H9 (cell line): ENCODE data around the gene NRN1L. TPM values are rescaled to one million over a fixed set of nuclear protein-coding genes. Genes with fewer than 3 reads are reported as not detected.

Source experiments
- DNase-seq: peaks from one replicate; pipeline ENCODE4 v3.0.0-alpha.2; 2017
- H2AFZ ChIP-seq: one replicate; pipeline ENCODE4 v1.6.1; 2013; ENCODE audit warnings: mild to moderate bottlenecking, low read length, control low read depth, moderate library complexity
- H2AK5ac ChIP-seq: 2 replicates; pipeline ENCODE4 v1.6.1; 2013; ENCODE audit warnings: low read length, control low read depth, mixed read lengths; ENCODE audit not compliant: insufficient read length
- H2BK120ac ChIP-seq: one replicate; pipeline ENCODE4 v1.6.1; 2013; ENCODE audit warnings: low read depth, mild to moderate bottlenecking, low read length, control low read depth, inconsistent platforms; ENCODE audit not compliant: poor library complexity, severe bottlenecking
- H2BK12ac ChIP-seq: 2 replicates; pipeline ENCODE4 v1.6.1; 2013; ENCODE audit warnings: low read length, control low read depth, mixed read lengths, low read depth; ENCODE audit not compliant: insufficient read length
- H2BK15ac ChIP-seq: 2 replicates; pipeline ENCODE4 v1.6.1; 2013; ENCODE audit warnings: low read depth, low read length, control low read depth
- H2BK20ac ChIP-seq: one replicate; pipeline ENCODE4 v1.6.1; 2013; ENCODE audit warnings: low read depth, mild to moderate bottlenecking, low read length, control low read depth, inconsistent platforms; ENCODE audit not compliant: poor library complexity, severe bottlenecking
- H2BK5ac ChIP-seq: 2 replicates; pipeline ENCODE4 v1.6.1; 2013; ENCODE audit warnings: low read length, control low read depth, mixed read lengths; ENCODE audit not compliant: insufficient read length
- H3K14ac ChIP-seq: 2 replicates; pipeline ENCODE4 v1.6.1; 2013; ENCODE audit warnings: low read length, control low read depth; ENCODE audit not compliant: insufficient read depth
- H3K18ac ChIP-seq: 2 replicates; pipeline ENCODE4 v1.6.1; 2013; ENCODE audit warnings: low read depth, mild to moderate bottlenecking, mixed read lengths, low read length, control low read depth; ENCODE audit not compliant: insufficient read length
- H3K23ac ChIP-seq: 2 replicates; pipeline ENCODE4 v1.6.1; 2013; ENCODE audit warnings: low read length, control low read depth, mixed read lengths, low read depth; ENCODE audit not compliant: insufficient read length
- H3K23me2 ChIP-seq: 2 replicates; pipeline ENCODE4 v1.6.1; 2013; ENCODE audit warnings: low read depth, mild to moderate bottlenecking, mixed read lengths, low read length, control low read depth; ENCODE audit not compliant: insufficient read length, poor library complexity, severe bottlenecking
- H3K27ac ChIP-seq: 2 replicates; pipeline ENCODE4 v1.5.1; 2013; ENCODE audit warnings: low read length, control low read depth, mixed read lengths, low read depth; ENCODE audit not compliant: insufficient read length
- H3K27me3 ChIP-seq: 2 replicates; pipeline ENCODE4 v1.6.1; 2013; ENCODE audit warnings: low read length, control low read depth, inconsistent platforms; ENCODE audit not compliant: insufficient read depth
- H3K4ac ChIP-seq: 2 replicates; pipeline ENCODE4 v1.6.1; 2013; ENCODE audit warnings: low read depth, mild to moderate bottlenecking, control low read depth, inconsistent platforms, low read length, moderate library complexity
- H3K4me1 ChIP-seq: 2 replicates; pipeline ENCODE4 v1.6.1; 2013; ENCODE audit warnings: low read length, control low read depth, inconsistent platforms; ENCODE audit not compliant: insufficient read depth
- H3K4me2 ChIP-seq: 2 replicates; pipeline ENCODE4 v1.6.1; 2013; ENCODE audit warnings: low read length, control low read depth, mixed read lengths; ENCODE audit not compliant: insufficient read length, insufficient read depth
- H3K56ac ChIP-seq: 2 replicates; pipeline ENCODE4 v1.6.1; 2013; ENCODE audit warnings: low read depth, mild to moderate bottlenecking, mixed read lengths, low read length, control low read depth; ENCODE audit not compliant: insufficient read length
- H3K79me1 ChIP-seq: 2 replicates; pipeline ENCODE4 v1.6.1; 2013; ENCODE audit warnings: low read depth, mild to moderate bottlenecking, moderate library complexity, low read length, control low read depth, inconsistent platforms; ENCODE audit not compliant: insufficient read depth, poor library complexity, severe bottlenecking
- H3K79me2 ChIP-seq: 2 replicates; pipeline ENCODE4 v1.6.1; 2013; ENCODE audit warnings: low read length, control low read depth, inconsistent platforms; ENCODE audit not compliant: insufficient read depth
- H3K9ac ChIP-seq: 2 replicates; pipeline ENCODE4 v1.6.1; 2013; ENCODE audit warnings: low read length, control low read depth, mixed read lengths; ENCODE audit not compliant: insufficient read length; ENCODE audit errors: extremely low read depth
- H3K9me3 ChIP-seq: one replicate; pipeline ENCODE4 v1.6.1; 2013; ENCODE audit warnings: low read depth, low read length, inconsistent platforms; ENCODE audit not compliant: control insufficient read depth
- H3T11ph ChIP-seq: one replicate; pipeline ENCODE4 v1.6.1; 2013; ENCODE audit warnings: mild to moderate bottlenecking, low read length, control low read depth, inconsistent platforms
- H4K20me1 ChIP-seq: one replicate; pipeline ENCODE4 v1.6.1; 2013; ENCODE audit not compliant: control insufficient read depth, insufficient read length, insufficient read depth
- H4K5ac ChIP-seq: 2 replicates; pipeline ENCODE4 v1.6.1; 2013; ENCODE audit warnings: low read depth, mild to moderate bottlenecking, mixed read lengths, low read length, control low read depth; ENCODE audit not compliant: insufficient read length
- H4K8ac ChIP-seq: replicated peaks from 2 replicates; pipeline ENCODE4 v1.6.1; 2013; ENCODE audit warnings: low read length, control low read depth, mixed read lengths, low read depth; ENCODE audit not compliant: insufficient read length
- H4K91ac ChIP-seq: 2 replicates; pipeline ENCODE4 v1.6.1; 2013; ENCODE audit warnings: low read depth, mild to moderate bottlenecking, moderate library complexity, mixed read lengths, low read length, control low read depth; ENCODE audit not compliant: insufficient read length
- H3K27ac Mint-ChIP-seq, 3 experiments: 2 replicates in 2 of 3; 3 replicates in 1 of 3; pipeline ENCODE4 v1.8.0; 2020 to 2021; ENCODE audit warnings: mixed read lengths in 3 of 3, mild to moderate bottlenecking in 1 of 3, moderate library complexity in 1 of 3
- H3K27me3 Mint-ChIP-seq: 2 replicates; pipeline ENCODE4 v1.8.0; 2021; ENCODE audit warnings: low read depth, mild to moderate bottlenecking, moderate library complexity, mixed read lengths
- H3K36me3 Mint-ChIP-seq, 3 experiments: 2 replicates in 2 of 3; 3 replicates in 1 of 3; pipeline ENCODE4 v1.8.0; 2020 to 2021; ENCODE audit warnings: low read depth in 3 of 3, mixed read lengths in 3 of 3; ENCODE audit not compliant: insufficient read depth in 1 of 3
- H3K4me1 Mint-ChIP-seq, 2 experiments: 2 replicates each; pipeline ENCODE4 v1.8.0; 2020; ENCODE audit warnings: mixed read lengths in 2 of 2
- H3K4me3 Mint-ChIP-seq, 2 experiments: 2 replicates in 1 of 2; 3 replicates in 1 of 2; pipeline ENCODE4 v1.8.0; 2020 to 2021; ENCODE audit warnings: mild to moderate bottlenecking in 2 of 2, mixed read lengths in 2 of 2, moderate library complexity in 1 of 2
- H3K9me3 Mint-ChIP-seq, 2 experiments: 2 replicates in 1 of 2; 3 replicates in 1 of 2; pipeline ENCODE4 v1.8.0; 2020; ENCODE audit warnings: mild to moderate bottlenecking in 2 of 2, mixed read lengths in 2 of 2, moderate library complexity in 1 of 2
- CTCF ChIP-seq: fragments of 200-600 bp; sonication (generic); conservative IDR thresholded peaks from 3 replicates; pipeline ENCODE4 v1.8.0; 2021; ENCODE audit warnings: antibody characterized with exemption, mild to moderate bottlenecking
- WGBS: extraction: QIAGEN DNeasy Blood & Tissue Kit; methylation state at CpG from one replicate; pipeline ENCODE4 v1.1.7; 2013; ENCODE audit warnings: missing lambda C conversion rate, low lambda C conversion rate, mixed read lengths; ENCODE audit not compliant: insufficient read length; ENCODE audit errors: extremely low coverage; 5-methylcytosine and 5-hydroxymethylcytosine counted together
- total RNA-seq: library from RNA; stranded (reverse); gene quantifications from 2 replicates; pipeline ENCODE4 v1.2.1, GENCODE V29; 2021

The NRN1L gene
- total RNA-seq, 1 experiment from 2014 or later = 2.0 TPM

GRCh38 chr16:67897231-67897630 is 12.5 kb downstream of the NRN1L start:
- Histone ChIP-seq H2BK12ac (no peak overlapping the region), H2AFZ (no peak overlapping the region), H3K23ac (no peak overlapping the region), H2AK5ac (no peak overlapping the region), H3K4me2 (no peak overlapping the region), H4K91ac (no peak overlapping the region), H3K56ac (no peak overlapping the region), H3T11ph (no peak overlapping the region), H4K8ac (no peak overlapping the region), H2BK120ac (no peak overlapping the region), H2BK5ac (no peak overlapping the region), H3K27me3 (no peaks in the 10 kb centered on the region), H3K79me1 (peaks cover 7% of the 10 kb centered on the region), H2BK20ac (no peak overlapping the region), H3K9me3 (no peaks in the 10 kb centered on the region), H3K23me2 (peaks cover 6% of the 10 kb centered on the region), H3K18ac (no peak overlapping the region), H3K4ac (no peak overlapping the region), H3K14ac (no peak overlapping the region), H3K4me1 (no peaks in the 10 kb centered on the region), H3K27ac (no peak overlapping the region), H3K79me2 (peaks cover 8% of the 10 kb centered on the region; the same call in 1 of the 2 replicates), H4K20me1 (no peaks in the 10 kb centered on the region), H4K5ac (no peak overlapping the region), H2BK15ac (no peak overlapping the region), H3K9ac (no peak overlapping the region)
- Mint-ChIP-seq H3K27ac (peak overlapping the region in 1 of 3 experiments; percentile 5; a peak in 2 of 7 replicates), H3K4me1 (peaks cover 14 to 16% of the 10 kb centered on the region in 2 experiments), H3K4me3 (peak overlapping the region in 1 of 2 experiments; percentile 38; a peak in 2 of 5 replicates), H3K9me3 (no peaks in the 10 kb centered on the region), H3K27me3 (no peaks in the 10 kb centered on the region), H3K36me3 (no peaks in the 10 kb centered on the region)
- TF ChIP-seq CTCF = no peak
- no peak for DNase-seq
- WGBS = no CpG with 5 or more reads among the region's 3 CpGs
